ENCODE measurements around the gene ZNF385B. TPM values are rescaled to one million over a fixed set of nuclear protein-coding genes. Genes with fewer than 3 reads are reported as not detected.

The ZNF385B gene
- total RNA-seq, 1 donor from 2014 or later, result 35.8 TPM

GRCh38 chr2:179588486-179589145 lies 272.8 kb downstream of the ZNF385B start:
- TF ChIP-seq CTCF (IDR thresholded peaks at IDR 0.05) (no peak), EZH2phosphoT487 (IDR thresholded peaks at IDR 0.05) (no peak), EZH2 (IDR thresholded peaks at IDR 0.05) (no peak)
- Histone ChIP-seq H3K9me3 (ENCODE audit: low read depth) (no peaks in the 10 kb centered on the region), H2AFZ (replicated peaks) (no peak overlapping the region), H3K4me2 (no peak overlapping the region), H3K27me3 (no peaks in the 10 kb centered on the region), H3K4me3 (no peak overlapping the region), H3F3A (ENCODE audit: low read depth) (no peaks in the 10 kb centered on the region), H3K79me2 (ENCODE audit: low read depth) (no peaks in the 10 kb centered on the region), H3K9ac (no peak overlapping the region), H3K4me1 (peaks cover 24% of the 10 kb centered on the region), H3K36me3 (no peaks in the 10 kb centered on the region), H4K20me1 (ENCODE audit: low read depth) (no peaks in the 10 kb centered on the region), H3K27ac (no peak overlapping the region)
- no peaks in the 10 kb centered on the region for H3K36me3 Mint-ChIP-seq
- no peaks in the 10 kb centered on the region for H3K27me3 Mint-ChIP-seq (ENCODE audit: insufficient read depth, low read depth)
- no peak overlapping the region for H3K4me3 Mint-ChIP-seq
- H3K9me3 Mint-ChIP-seq, result no peaks in the 10 kb centered on the region
- DNase-seq (ENCODE audit: low spot score), result no peak
- H3K4me1 Mint-ChIP-seq, result no peaks in the 10 kb centered on the region
- H3K27ac Mint-ChIP-seq, result no peak overlapping the region

- H2AFZ ChIP-seq (replicated peaks), result no peak overlapping the region
- no peaks in the 10 kb centered on the region for H3K27me3 ChIP-seq
- no peak overlapping the region for H3K4me3 Mint-ChIP-seq
- no peaks in the 10 kb centered on the region for H3K4me1 ChIP-seq
- DNase-seq (ENCODE audit: low spot score), result no peak
- H3K4me2 ChIP-seq, result no peak overlapping the region
- H3K4me3 ChIP-seq, result no peak overlapping the region
- no peaks in the 10 kb centered on the region for H3F3A ChIP-seq (ENCODE audit: low read depth)
- no peaks in the 10 kb centered on the region for H3K4me1 Mint-ChIP-seq
- no peak overlapping the region for H3K9ac ChIP-seq
- no peak overlapping the region for H3K27ac ChIP-seq
- no peaks in the 10 kb centered on the region for H4K20me1 ChIP-seq (ENCODE audit: low read depth)
- no peak overlapping the region for H3K27ac Mint-ChIP-seq
- H3K36me3 ChIP-seq, result no peaks in the 10 kb centered on the region
- no peaks in the 10 kb centered on the region for H3K36me3 Mint-ChIP-seq
- no peaks in the 10 kb centered on the region for H3K79me2 ChIP-seq (ENCODE audit: low read depth)
- no peaks in the 10 kb centered on the region for H3K9me3 Mint-ChIP-seq
- H3K9me3 ChIP-seq (ENCODE audit: low read depth), result no peaks in the 10 kb centered on the region
- H3K27me3 Mint-ChIP-seq (ENCODE audit: insufficient read depth, low read depth), result no peaks in the 10 kb centered on the region
- TF ChIP-seq EZH2 (IDR thresholded peaks at IDR 0.05) (no peak), CTCF (IDR thresholded peaks at IDR 0.05) (no peak), EZH2phosphoT487 (IDR thresholded peaks at IDR 0.05) (no peak)
These were observed 276.7 kb downstream of the ZNF385B start for GRCh38 chr2:179584760-179585159.

GRCh38 chr2:179581605-179582004 lies 279.8 kb downstream of the ZNF385B start:
- DNase-seq (ENCODE audit: low spot score), result no peak
- Histone ChIP-seq H3K9ac (no peak overlapping the region), H3K27ac (no peak overlapping the region), H2AFZ (replicated peaks) (no peak overlapping the region), H3K4me2 (no peak overlapping the region), H3F3A (ENCODE audit: low read depth) (no peaks in the 10 kb centered on the region), H3K36me3 (no peaks in the 10 kb centered on the region), H3K4me3 (no peak overlapping the region), H4K20me1 (ENCODE audit: low read depth) (no peaks in the 10 kb centered on the region), H3K79me2 (ENCODE audit: low read depth) (no peaks in the 10 kb centered on the region), H3K4me1 (no peaks in the 10 kb centered on the region), H3K27me3 (no peaks in the 10 kb centered on the region), H3K9me3 (ENCODE audit: low read depth) (no peaks in the 10 kb centered on the region)
- H3K36me3 Mint-ChIP-seq, result no peaks in the 10 kb centered on the region
- H3K4me3 Mint-ChIP-seq, result no peak overlapping the region
- no peaks in the 10 kb centered on the region for H3K27me3 Mint-ChIP-seq (ENCODE audit: insufficient read depth, low read depth)
- no peaks in the 10 kb centered on the region for H3K9me3 Mint-ChIP-seq
- no peaks in the 10 kb centered on the region for H3K4me1 Mint-ChIP-seq
- TF ChIP-seq EZH2 (IDR thresholded peaks at IDR 0.05), result no peak
- H3K27ac Mint-ChIP-seq, result no peak overlapping the region

- Mint-ChIP-seq H3K9me3 (no peaks in the 10 kb centered on the region), H3K36me3 (no peaks in the 10 kb centered on the region), H3K4me1 (no peaks in the 10 kb centered on the region), H3K27me3 (ENCODE audit: insufficient read depth, low read depth) (no peaks in the 10 kb centered on the region), H3K4me3 (no peak overlapping the region), H3K27ac (no peak overlapping the region)
- Histone ChIP-seq H3K4me3 (no peak overlapping the region), H3K79me2 (ENCODE audit: low read depth) (no peaks in the 10 kb centered on the region), H3K9me3 (ENCODE audit: low read depth) (no peaks in the 10 kb centered on the region), H4K20me1 (ENCODE audit: low read depth) (no peaks in the 10 kb centered on the region), H3K27ac (no peak overlapping the region), H3K4me2 (no peak overlapping the region), H2AFZ (replicated peaks) (no peak overlapping the region), H3K36me3 (no peaks in the 10 kb centered on the region), H3F3A (ENCODE audit: low read depth) (no peaks in the 10 kb centered on the region), H3K27me3 (no peaks in the 10 kb centered on the region), H3K9ac (no peak overlapping the region), H3K4me1 (no peaks in the 10 kb centered on the region)
- TF ChIP-seq EZH2phosphoT487 (IDR thresholded peaks at IDR 0.05) (no peak), EZH2 (IDR thresholded peaks at IDR 0.05) (no peak), CTCF (IDR thresholded peaks at IDR 0.05) (no peak)
- no peak for DNase-seq (ENCODE audit: low spot score)
These were observed 280.9 kb downstream of the ZNF385B start for GRCh38 chr2:179580378-179581146.

All from neural progenitor cell (in vitro differentiated cells).